A204.1 (cell line): ENCODE measurements around the gene ADAMTS5.

Source experiments
- FAIRE-seq: peaks from 2 replicates; lab custom pipeline; 2012; peaks lifted over from hg19 to GRCh38; lab: Jason Lieb, UNC

The ADAMTS5 gene

GRCh38 chr21:26967062-26967913 lies at the start of gene ADAMTS5:
ADAMTS5 (minus strand) TSS chr21:26967088; CDS start chr21:26966391, 697 bp downstream.
- FAIRE-seq, result no peak

DNA sequence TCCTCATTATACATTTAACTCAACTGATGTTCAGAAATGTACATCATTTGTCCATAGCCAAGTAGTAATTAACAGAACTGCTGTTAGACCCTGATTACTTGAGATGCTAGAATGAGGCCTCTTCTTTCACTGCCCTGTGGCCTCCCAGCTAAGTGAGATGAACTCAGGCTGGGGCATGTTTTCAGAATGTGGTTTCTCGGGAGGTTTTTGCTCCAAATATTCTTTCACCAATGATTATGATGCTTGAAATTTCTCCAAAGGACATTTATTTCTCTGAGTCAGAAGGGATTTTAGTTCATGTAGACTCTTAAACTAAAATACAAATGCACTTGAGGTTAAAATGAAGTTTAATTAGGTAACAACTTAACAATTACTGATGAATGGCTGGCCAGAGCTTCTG lies 34.6 kb upstream of the ADAMTS5 start:
- FAIRE-seq, result no peak

GRCh38 chr21:26983576-26983975 lies 16.7 kb upstream of the ADAMTS5 start:
- no peak for FAIRE-seq

- no peak for FAIRE-seq
Observed at GRCh38 chr21:26982767-26983166, 15.9 kb upstream of the ADAMTS5 start.

DNA sequence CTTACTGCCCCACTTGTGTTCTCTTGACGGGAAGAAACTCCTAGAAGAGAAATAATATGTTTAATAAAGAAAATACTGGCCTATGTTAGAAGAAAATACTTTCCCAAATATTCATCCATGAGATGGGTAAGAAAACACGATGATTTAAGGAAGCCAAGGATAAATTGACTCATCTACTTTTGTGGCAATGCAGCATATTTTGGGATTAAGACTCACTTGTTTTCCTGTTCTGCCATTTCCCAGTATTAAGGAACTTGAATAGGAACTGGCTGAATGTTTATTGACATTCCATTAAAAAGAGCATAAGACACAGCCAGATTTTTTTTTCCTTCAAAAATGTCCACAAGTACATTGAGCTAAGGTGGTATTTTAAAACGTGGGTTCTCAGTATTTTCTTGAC lies 10.9 kb upstream of the ADAMTS5 start:
- FAIRE-seq, result no peak

GRCh38 chr21:26973226-26973625 lies 6.3 kb upstream of the ADAMTS5 start:
- no peak for FAIRE-seq

DNA sequence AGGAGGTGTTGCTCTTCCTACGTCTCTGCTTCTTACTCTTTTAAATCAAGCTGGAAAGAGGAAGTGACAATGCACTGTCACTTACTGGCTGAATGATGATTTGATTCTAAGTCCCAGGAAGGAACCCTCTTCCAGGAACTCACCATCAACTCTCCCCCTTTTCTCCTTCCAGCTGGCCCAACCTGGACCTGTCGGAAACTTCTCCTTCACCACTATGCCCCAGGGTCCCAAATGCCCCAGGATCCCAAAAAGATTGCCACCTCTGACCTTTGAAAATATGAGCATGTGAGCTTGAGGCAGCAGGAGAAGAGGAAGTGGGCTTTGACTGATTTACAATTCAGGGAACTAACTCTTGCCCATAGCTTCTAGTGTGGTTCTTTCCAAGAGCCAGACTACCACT lies 5.3 kb upstream of the ADAMTS5 start:
- no peak for FAIRE-seq

- no peak for FAIRE-seq
Observed at GRCh38 chr21:26969971-26970725, 3.3 kb upstream of the ADAMTS5 start.

DNA sequence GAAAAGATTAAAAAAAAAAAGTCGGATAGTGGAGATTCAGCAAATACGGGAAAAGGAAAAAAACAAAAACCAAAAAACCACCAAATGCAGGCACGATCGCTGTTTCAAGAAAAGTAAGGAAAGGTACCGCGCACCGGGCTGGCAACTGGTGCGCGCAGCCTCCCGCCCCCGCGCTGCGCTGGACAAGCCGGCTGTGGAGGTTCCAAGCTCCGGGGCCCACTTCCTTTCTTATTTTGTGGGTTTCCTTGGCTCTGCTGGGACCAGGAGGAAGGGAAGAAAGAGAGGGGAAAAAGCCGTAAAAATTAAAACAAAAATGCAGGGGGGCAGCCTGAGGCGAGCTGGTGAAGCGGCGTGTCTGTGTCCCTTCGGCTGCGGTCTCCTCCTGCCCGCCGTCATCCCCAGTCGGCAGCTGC lies 233 bp downstream of the ADAMTS5 start:
- FAIRE-seq, result no peak

- FAIRE-seq, result no peak
Observed at GRCh38 chr21:26965907-26966581, 844 bp downstream of the ADAMTS5 start.

- FAIRE-seq, result no peak
Observed at GRCh38 chr21:26965040-26965906, 1.6 kb downstream of the ADAMTS5 start.

DNA sequence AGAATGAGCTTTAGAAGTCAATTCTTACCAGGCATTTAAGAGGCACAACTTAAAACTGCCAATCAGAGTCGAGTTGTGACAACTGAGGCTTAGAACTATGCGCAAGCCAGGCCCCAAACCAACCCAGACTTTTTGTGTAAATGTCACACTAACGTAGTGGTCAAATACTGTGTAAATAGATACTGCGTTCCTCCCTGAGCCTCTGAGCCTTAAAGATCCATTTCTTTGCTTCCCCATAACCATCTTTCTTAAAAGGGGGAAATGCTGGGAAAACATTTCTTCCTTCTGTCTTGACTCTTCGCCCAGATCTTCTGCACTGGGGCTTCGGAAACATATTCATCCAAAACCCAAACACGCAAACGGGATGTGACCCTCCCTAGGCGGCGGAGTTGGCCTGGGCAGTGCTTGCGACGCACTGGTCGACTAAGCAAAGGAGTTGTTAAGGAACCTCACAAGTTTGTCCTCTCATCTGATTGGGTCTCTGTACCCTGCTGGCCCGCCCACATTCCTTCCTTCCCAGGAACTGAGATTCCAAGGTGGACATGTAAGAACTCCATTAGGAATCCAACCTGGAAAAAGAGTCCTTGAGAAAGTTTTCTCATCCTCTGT lies 2.6 kb downstream of the ADAMTS5 start:
- FAIRE-seq, result no peak

GRCh38 chr21:26962621-26963181 lies 4.2 kb downstream of the ADAMTS5 start:
- no peak for FAIRE-seq

DNA sequence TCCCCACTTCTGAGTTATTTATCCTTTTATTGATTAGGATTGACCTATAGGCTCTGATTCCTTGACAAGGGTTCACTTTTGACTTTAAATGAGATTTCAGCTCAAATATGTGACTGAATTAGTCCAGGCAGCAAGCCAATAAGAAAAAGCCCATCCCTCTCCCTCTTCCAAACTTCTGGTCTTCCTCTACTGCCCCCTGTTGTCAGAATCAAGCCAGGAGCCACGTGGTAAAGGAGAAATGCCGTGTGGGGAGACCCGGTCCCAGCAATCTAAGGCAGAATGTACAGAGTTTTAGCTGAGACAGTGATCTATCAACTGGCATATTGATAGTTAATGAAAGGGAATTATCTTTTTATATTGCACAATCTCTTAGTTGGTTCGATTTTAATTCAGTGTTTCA lies 5.2 kb downstream of the ADAMTS5 start:
- no peak for FAIRE-seq

- FAIRE-seq, result no peak
Observed at GRCh38 chr21:26958788-26959187, 8.1 kb downstream of the ADAMTS5 start.

- no peak for FAIRE-seq
Observed at GRCh38 chr21:26956813-26957212, 10.1 kb downstream of the ADAMTS5 start.

DNA sequence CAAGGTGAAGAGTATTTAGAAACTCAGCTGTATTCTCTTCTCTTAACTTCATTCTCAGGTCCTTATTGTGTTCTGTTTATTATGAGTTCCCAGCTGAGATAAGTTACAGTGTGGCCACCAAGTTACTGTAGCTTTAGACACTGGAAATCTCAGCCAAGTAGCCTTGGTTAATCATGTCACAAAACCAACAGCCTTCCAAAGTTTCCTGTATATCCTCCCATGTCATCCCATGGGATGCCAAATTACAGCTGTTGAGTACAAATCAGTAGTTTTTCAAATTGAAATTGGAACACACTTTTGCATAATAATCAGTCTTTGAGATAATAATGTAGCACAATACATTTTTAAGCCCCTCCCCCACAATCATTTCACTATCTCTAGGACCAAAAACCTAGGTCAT lies 10.7 kb downstream of the ADAMTS5 start:
- FAIRE-seq, result no peak

- FAIRE-seq, result no peak
Observed at GRCh38 chr21:26954662-26955121, 12.2 kb downstream of the ADAMTS5 start.

GRCh38 chr21:26952374-26953066 lies 14.4 kb downstream of the ADAMTS5 start:
- no peak for FAIRE-seq

GRCh38 chr21:26949830-26950229 lies 17.1 kb downstream of the ADAMTS5 start:
- no peak for FAIRE-seq
